ENCODE measurements around the gene ZEB2.

ZEB2 gene

GRCh38 chr2:144407262-144407661 is 112.7 kb downstream of the ZEB2 start:
- Histone ChIP-seq H3K4me1 (no peaks in the 10 kb centered on the region), H3K27me3 (no peaks in the 10 kb centered on the region), H3K9me3 (no peaks in the 10 kb centered on the region), H3K4me3 (ENCODE audit: low read depth, low read length) (no peak overlapping the region), H3K36me3 (no peaks in the 10 kb centered on the region)
- no peak for TF ChIP-seq CTCF (IDR thresholded peaks at IDR 0.05; ENCODE audit: low read depth, low read length)
- no peak for DNase-seq

GRCh38 chr2:144405982-144406788 is 113.7 kb downstream of the ZEB2 start:
- no peak for TF ChIP-seq CTCF (IDR thresholded peaks at IDR 0.05; ENCODE audit: low read depth, low read length)
- no peak overlapping the region for H3K4me3 ChIP-seq (ENCODE audit: low read depth, low read length)
- no peaks in the 10 kb centered on the region for H3K27me3 ChIP-seq
- H3K36me3 ChIP-seq, result no peaks in the 10 kb centered on the region
- H3K4me1 ChIP-seq, result no peaks in the 10 kb centered on the region
- H3K9me3 ChIP-seq, result no peaks in the 10 kb centered on the region
- DNase-seq, result no peak

- Histone ChIP-seq H3K9me3 (no peaks in the 10 kb centered on the region), H3K27me3 (no peaks in the 10 kb centered on the region), H3K36me3 (no peaks in the 10 kb centered on the region; the same call in 1 of the 2 replicates), H3K4me3 (ENCODE audit: low read depth, low read length) (no peak overlapping the region), H3K4me1 (no peaks in the 10 kb centered on the region)
- no peak for TF ChIP-seq CTCF (IDR thresholded peaks at IDR 0.05; ENCODE audit: low read depth, low read length)
- no peak for DNase-seq
Measured at GRCh38 chr2:144405321-144405720, 114.6 kb downstream of the ZEB2 start.

- H3K4me1 ChIP-seq, result no peaks in the 10 kb centered on the region
- H3K9me3 ChIP-seq, result no peaks in the 10 kb centered on the region
- no peak for TF ChIP-seq CTCF (IDR thresholded peaks at IDR 0.05; ENCODE audit: low read depth, low read length)
- no peaks in the 10 kb centered on the region; the same call in 1 of the 2 replicates for H3K36me3 ChIP-seq
- no peak overlapping the region for H3K4me3 ChIP-seq (ENCODE audit: low read depth, low read length)
- no peaks in the 10 kb centered on the region for H3K27me3 ChIP-seq
- no peak for DNase-seq
Measured at GRCh38 chr2:144404586-144405314, 115.2 kb downstream of the ZEB2 start.

GRCh38 chr2:144403933-144404332 is 116.0 kb downstream of the ZEB2 start:
- no peak overlapping the region for H3K4me3 ChIP-seq (ENCODE audit: low read depth, low read length)
- H3K27me3 ChIP-seq, result no peaks in the 10 kb centered on the region
- H3K36me3 ChIP-seq, result no peaks in the 10 kb centered on the region; the same call in 1 of the 2 replicates
- DNase-seq, result no peak
- TF ChIP-seq CTCF (IDR thresholded peaks at IDR 0.05; ENCODE audit: low read depth, low read length), result no peak
- no peaks in the 10 kb centered on the region for H3K4me1 ChIP-seq
- H3K9me3 ChIP-seq, result no peaks in the 10 kb centered on the region

- Histone ChIP-seq H3K27me3 (no peaks in the 10 kb centered on the region), H3K36me3 (no peaks in the 10 kb centered on the region; the same call in 1 of the 2 replicates), H3K9me3 (no peaks in the 10 kb centered on the region), H3K4me3 (ENCODE audit: low read depth, low read length) (no peak overlapping the region), H3K4me1 (no peaks in the 10 kb centered on the region)
- no peak for DNase-seq
- TF ChIP-seq CTCF (IDR thresholded peaks at IDR 0.05; ENCODE audit: low read depth, low read length), result no peak
Measured at GRCh38 chr2:144402251-144402650, 117.7 kb downstream of the ZEB2 start.
